Measurements from ENCODE around the gene UGT1A10. TPM values are rescaled to one million over a fixed set of nuclear protein-coding genes. Genes with fewer than 3 reads are reported as not detected.

UGT1A10 gene
- total RNA-seq, 1 donor from 2014 or later, result not detected

- Histone ChIP-seq H3K27me3 (no peaks in the 10 kb centered on the region), H3K9me3 (no peaks in the 10 kb centered on the region), H3K4me3 (no peak overlapping the region), H3K36me3 (no peaks in the 10 kb centered on the region), H3K4me1 (no peaks in the 10 kb centered on the region), H3K27ac (no peak overlapping the region)
- TF ChIP-seq CTCF (IDR thresholded peaks at IDR 0.05), result no peak
- TF ChIP-seq POLR2A (IDR thresholded peaks at IDR 0.05), result no peak
- no peak for TF ChIP-seq POLR2AphosphoS5 (IDR thresholded peaks at IDR 0.05; ENCODE audit: insufficient read depth in 1 of 2, low read depth in 1 of 2)
- peak in 1 of 2 donors; percentile 79 for DNase-seq (ENCODE audit: extremely low spot score in 2 of 2)
- intact Hi-C loops (cut with DNase I), result no loop called here
Observed at GRCh38 chr2:233807215-233807865, 171.1 kb downstream of the UGT1A10 start.

- H3K9me3 ChIP-seq, result no peaks in the 10 kb centered on the region
- H3K36me3 ChIP-seq, result no peaks in the 10 kb centered on the region
- TF ChIP-seq CTCF (IDR thresholded peaks at IDR 0.05) (no peak), POLR2AphosphoS5 (IDR thresholded peaks at IDR 0.05; ENCODE audit: insufficient read depth in 1 of 2, low read depth in 1 of 2) (no peak), POLR2A (IDR thresholded peaks at IDR 0.05) (no peak)
- H3K4me3 ChIP-seq, result no peak overlapping the region
- H3K27me3 ChIP-seq, result no peaks in the 10 kb centered on the region
- intact Hi-C loops (cut with DNase I), result no loop called here
- DNase-seq (ENCODE audit: extremely low spot score in 2 of 2), result peak in 1 of 2 donors; percentile 58
- H3K27ac ChIP-seq, result no peak overlapping the region
- no peaks in the 10 kb centered on the region for H3K4me1 ChIP-seq
Observed at GRCh38 chr2:233807966-233808935, 172.0 kb downstream of the UGT1A10 start.

- intact Hi-C loops (cut with DNase I), result no loop called here
- TF ChIP-seq CTCF (IDR thresholded peaks at IDR 0.05), result no peak
Observed at GRCh38 chr2:233810385-233810784, 174.1 kb downstream of the UGT1A10 start.

GRCh38 chr2:233811087-233811486 is 174.8 kb downstream of the UGT1A10 start:
- H3K27ac ChIP-seq, result no peak overlapping the region
- intact Hi-C loops (cut with DNase I), result no loop called here
- no peak for DNase-seq (ENCODE audit: extremely low spot score in 2 of 2)
- TF ChIP-seq POLR2AphosphoS5 (IDR thresholded peaks at IDR 0.05; ENCODE audit: insufficient read depth in 1 of 2, low read depth in 1 of 2), result no peak
- TF ChIP-seq CTCF (IDR thresholded peaks at IDR 0.05), result no peak
- no peak for TF ChIP-seq POLR2A (IDR thresholded peaks at IDR 0.05)
- H3K4me1 ChIP-seq, result no peaks in the 10 kb centered on the region
- no peaks in the 10 kb centered on the region for H3K36me3 ChIP-seq
- H3K4me3 ChIP-seq, result no peak overlapping the region
- H3K27me3 ChIP-seq, result no peaks in the 10 kb centered on the region
- H3K9me3 ChIP-seq, result no peaks in the 10 kb centered on the region

More at GRCh38 chr2:233810385-233810784, 174.1 kb downstream of the UGT1A10 start:
- H3K4me1 ChIP-seq, result no peaks in the 10 kb centered on the region
- no peaks in the 10 kb centered on the region for H3K27me3 ChIP-seq
- H3K27ac ChIP-seq, result no peak overlapping the region
- H3K36me3 ChIP-seq, result no peaks in the 10 kb centered on the region
- peak in 1 of 2 donors; percentile 54 for DNase-seq (ENCODE audit: extremely low spot score in 2 of 2)
- no peak overlapping the region for H3K4me3 ChIP-seq
- H3K9me3 ChIP-seq, result no peaks in the 10 kb centered on the region

Data from vagina (tissue), 2 donors.